GM23248 (cell line): Measurements from ENCODE around the gene GNAI2.

Experiments used
- EZH2 ChIP-seq: fragments of 200-600 bp; sonication (generic); IDR thresholded peaks from 2 replicates; pipeline ENCODE4 v1.6.1; 2018; ENCODE audit warnings: antibody characterized with exemption, mild to moderate bottlenecking; ENCODE audit not compliant: insufficient read depth, poor library complexity, severe bottlenecking
- EZH2phosphoT487 ChIP-seq: fragments of 200-600 bp; sonication (generic); IDR thresholded peaks from 2 replicates; pipeline ENCODE4 v1.6.1; 2018; ENCODE audit warnings: antibody characterized with exemption, moderate library complexity, mild to moderate bottlenecking, low read depth; ENCODE audit not compliant: insufficient read depth

GRCh38 chr3:50210176-50210509 is 25.9 kb upstream of the GNAI2 start:
- TF ChIP-seq EZH2, result no peak
- no peak for TF ChIP-seq EZH2phosphoT487
